Natural killer cell (primary cell): ENCODE results near the gene CD63. TPM values are rescaled to one million over a fixed set of nuclear protein-coding genes. Genes with fewer than 3 reads are reported as not detected.

ENCODE experiments used
- ATAC-seq, 3 donors: fragments of 150-1000 bp in 2 of 3; fragments of 200-7000 bp in 1 of 3; cut with Tn5 transposase; 1 replicate in 1 of 3; 2 replicates in 2 of 3; pipeline ENCODE4 v1.10.0; 2021; ENCODE audit warnings: mild to moderate bottlenecking in 2 of 3, moderate library complexity in 2 of 3
- DNase-seq, 2 donors: peaks; one replicate each; pipeline versions ENCODE4 v3.0.0 to v3.0.0-alpha.2; 2013 to 2021; ENCODE audit warnings: mixed read lengths in 1 of 2
- H3K27ac ChIP-seq: one replicate; pipeline ENCODE4 v1.5.1; 2013; ENCODE audit warnings: mild to moderate bottlenecking, low read length
- H3K27me3 ChIP-seq: one replicate; pipeline ENCODE4 v1.6.1; 2013; ENCODE audit warnings: low read length; ENCODE audit not compliant: control insufficient read depth, insufficient read depth
- H3K36me3 ChIP-seq: one replicate; pipeline ENCODE4 v1.6.1; 2013; ENCODE audit warnings: low read length; ENCODE audit not compliant: control insufficient read depth, insufficient read depth
- H3K4me1 ChIP-seq: one replicate; pipeline ENCODE4 v1.6.1; 2013; ENCODE audit warnings: low read length; ENCODE audit not compliant: control insufficient read depth, insufficient read depth
- H3K4me3 ChIP-seq: one replicate; pipeline ENCODE4 v1.5.1; 2013; ENCODE audit warnings: low read length
- H3K9me3 ChIP-seq: one replicate; pipeline ENCODE4 v1.6.1; 2013; ENCODE audit warnings: low read length; ENCODE audit not compliant: control insufficient read depth, insufficient read depth
- H3K27ac Mint-ChIP-seq, 2 donors: one replicate each; pipeline ENCODE4 v1.8.0; 2022; ENCODE audit warnings: mild to moderate bottlenecking in 2 of 2, mixed read lengths in 2 of 2, moderate library complexity in 1 of 2
- H3K27me3 Mint-ChIP-seq, 2 donors: one replicate each; pipeline ENCODE4 v1.8.0; 2022; ENCODE audit warnings: low read depth in 2 of 2, mixed read lengths in 2 of 2
- H3K36me3 Mint-ChIP-seq: one replicate; pipeline ENCODE4 v1.8.0; 2022; ENCODE audit warnings: mixed read lengths
- H3K4me1 Mint-ChIP-seq, 2 donors: one replicate each; pipeline ENCODE4 v1.8.0; 2022; ENCODE audit warnings: mixed read lengths in 2 of 2
- H3K4me3 Mint-ChIP-seq: one replicate; pipeline ENCODE4 v1.8.0; 2022; ENCODE audit warnings: mild to moderate bottlenecking, moderate library complexity, mixed read lengths
- H3K9me3 Mint-ChIP-seq, 2 donors: one replicate each; pipeline ENCODE4 v1.8.0; 2022; ENCODE audit warnings: mixed read lengths in 2 of 2
- WGBS: methylation state at CpG from one replicate; pipeline ENCODE4 v1.1.7; 2013; ENCODE audit warnings: missing lambda C conversion rate; ENCODE audit not compliant: insufficient coverage; 5-methylcytosine and 5-hydroxymethylcytosine counted together
- intact Hi-C: fragments of 100-400 bp; cut with micrococcal nuclease; formaldehyde crosslinking; loops from one replicate; pipeline ENCODE4 v1.14.2; 2022
- total RNA-seq, 4 donors: library from RNA; stranded (reverse); fragments of 120-200 nt in 1 of 4; gene quantifications; one replicate each; pipeline versions ENCODE4 v1.2.3 to v1.2.4, GENCODE V29; 2013 to 2022
- TF ChIP-seq, protein P1 (sequence below): fragments of 200-600 bp; IDR thresholded peaks from one replicate; pipeline ENCODE4 v1.8.0; 2022; ENCODE audit warnings: antibody characterized with exemption

CD63 gene
- total RNA-seq, 3 donors from 2014 or later (not counting 1 experiment from before 2014, with no cell fraction given), result 296 to 441 (median 319) TPM

DNA sequence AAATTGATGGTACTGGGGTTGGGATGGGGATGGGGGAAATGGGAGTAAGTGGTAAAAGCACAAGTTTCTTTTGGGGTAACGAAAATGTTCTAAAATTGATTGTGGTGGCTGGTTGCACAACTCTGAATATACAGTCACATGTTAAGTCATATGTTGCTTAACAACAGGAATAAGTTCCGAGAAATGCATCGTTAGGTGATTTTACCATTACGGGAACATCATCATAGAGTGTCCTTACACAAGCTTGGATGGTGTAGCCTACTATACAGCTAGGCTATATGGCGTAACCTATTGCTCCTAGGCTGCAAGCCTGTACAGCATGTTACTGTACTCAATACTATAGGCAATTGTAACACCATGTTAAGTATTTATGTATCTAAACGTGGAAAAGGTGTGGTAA lies 52.1 kb downstream of the CD63 start:
- Mint-ChIP-seq H3K4me3 (no peak overlapping the region), H3K27ac (no peak overlapping the region), H3K36me3 (no peaks in the 10 kb centered on the region), H3K9me3 (no peaks in the 10 kb centered on the region), H3K4me1 (peaks cover 0 to 10% of the 10 kb centered on the region in 2 donors), H3K27me3 (peaks cover 10 to 15% of the 10 kb centered on the region in 2 donors)
- H3K27ac ChIP-seq, result no peak overlapping the region
- no peak for DNase-seq
- peaks cover 7% of the 10 kb centered on the region for H3K4me1 ChIP-seq
- WGBS, result 96% methylated on average over 5 of the region's 6 CpGs
- TF ChIP-seq, protein P1, sequence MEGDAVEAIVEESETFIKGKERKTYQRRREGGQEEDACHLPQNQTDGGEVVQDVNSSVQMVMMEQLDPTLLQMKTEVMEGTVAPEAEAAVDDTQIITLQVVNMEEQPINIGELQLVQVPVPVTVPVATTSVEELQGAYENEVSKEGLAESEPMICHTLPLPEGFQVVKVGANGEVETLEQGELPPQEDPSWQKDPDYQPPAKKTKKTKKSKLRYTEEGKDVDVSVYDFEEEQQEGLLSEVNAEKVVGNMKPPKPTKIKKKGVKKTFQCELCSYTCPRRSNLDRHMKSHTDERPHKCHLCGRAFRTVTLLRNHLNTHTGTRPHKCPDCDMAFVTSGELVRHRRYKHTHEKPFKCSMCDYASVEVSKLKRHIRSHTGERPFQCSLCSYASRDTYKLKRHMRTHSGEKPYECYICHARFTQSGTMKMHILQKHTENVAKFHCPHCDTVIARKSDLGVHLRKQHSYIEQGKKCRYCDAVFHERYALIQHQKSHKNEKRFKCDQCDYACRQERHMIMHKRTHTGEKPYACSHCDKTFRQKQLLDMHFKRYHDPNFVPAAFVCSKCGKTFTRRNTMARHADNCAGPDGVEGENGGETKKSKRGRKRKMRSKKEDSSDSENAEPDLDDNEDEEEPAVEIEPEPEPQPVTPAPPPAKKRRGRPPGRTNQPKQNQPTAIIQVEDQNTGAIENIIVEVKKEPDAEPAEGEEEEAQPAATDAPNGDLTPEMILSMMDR, result no peak
- H3K27me3 ChIP-seq, result peaks cover 3% of the 10 kb centered on the region
- intact Hi-C loops, result no loop called here
- no peaks in the 10 kb centered on the region for H3K9me3 ChIP-seq
- ATAC-seq, result peak in 1 of 3 donors; percentile 43
- no peaks in the 10 kb centered on the region for H3K36me3 ChIP-seq
- no peak overlapping the region for H3K4me3 ChIP-seq

- peaks cover 0 to 5% of the 10 kb centered on the region in 2 donors for H3K27me3 Mint-ChIP-seq
- no peak for DNase-seq
- intact Hi-C loops, result no loop called here
- Histone ChIP-seq H3K27ac (no peak overlapping the region), H3K36me3 (no peaks in the 10 kb centered on the region), H3K4me1 (no peaks in the 10 kb centered on the region), H3K27me3 (no peaks in the 10 kb centered on the region), H3K4me3 (no peak overlapping the region), H3K9me3 (no peaks in the 10 kb centered on the region)
- no peaks in the 10 kb centered on the region for H3K36me3 Mint-ChIP-seq
- H3K4me3 Mint-ChIP-seq, result no peak overlapping the region
- 88% methylated on average over 8 of the region's 8 CpGs for WGBS
- no peak overlapping the region for H3K27ac Mint-ChIP-seq
- TF ChIP-seq, protein P1, result no peak
- no peaks in the 10 kb centered on the region for H3K9me3 Mint-ChIP-seq
- H3K4me1 Mint-ChIP-seq, result no peaks in the 10 kb centered on the region
- ATAC-seq, result no peak
Observed at GRCh38 chr12:55675666-55676065, 53.1 kb downstream of the CD63 start.

Other genes starting within 250 kb of the CD63 start
- gene OR6C68, start 236.6 kb downstream of the CD63 start, total RNA-seq, result not detected
- gene OR6C4, start 179.4 kb downstream of the CD63 start, total RNA-seq, result not detected
- under 1 TPM; 0.23 to 0.55 (median 0.33) TPM for gene OR2AP1, start 156.5 kb downstream of the CD63 start, total RNA-seq
- not detected for gene OR10P1, start 92.1 kb downstream of the CD63 start, total RNA-seq
- gene ITGA7, start 21.1 kb downstream of the CD63 start, total RNA-seq, result 1 to 10 TPM; 2.8 to 4.6 (median 4.3) TPM
- gene BLOC1S1, start 13.0 kb downstream of the CD63 start, total RNA-seq, result 10 to 100 TPM; 75.8 to 83.7 (median 81.0) TPM
- 10 to 100 TPM in 2 of 3 donors, 1 to 10 TPM in 1; 9.6 to 19.0 (median 10.1) TPM for gene RDH5, start 8.6 kb downstream of the CD63 start, total RNA-seq
- 10 to 100 TPM in 2 of 3 donors, 1 to 10 TPM in 1; 9.2 to 12.1 (median 10.2) TPM for gene GDF11, start 14.1 kb upstream of the CD63 start, total RNA-seq
- 10 to 100 TPM; 50.5 to 57.0 (median 51.2) TPM for gene SARNP, start 88.7 kb upstream of the CD63 start, total RNA-seq
- gene ORMDL2, start 89.0 kb upstream of the CD63 start, total RNA-seq, result 10 to 100 TPM; 21.3 to 36.3 (median 23.1) TPM
- gene DNAJC14, start 100.6 kb upstream of the CD63 start, total RNA-seq, result 10 to 100 TPM; 27.7 to 37.3 (median 34.4) TPM
- gene MMP19, start 113.9 kb upstream of the CD63 start, total RNA-seq, result under 1 TPM in 2 of 3 donors, not detected in 1; 0.45 to 0.88 TPM
- 10 to 100 TPM; 18.5 to 21.2 (median 19.1) TPM for gene PYM1, start 198.9 kb upstream of the CD63 start, total RNA-seq
- gene DGKA, start 202.2 kb upstream of the CD63 start, total RNA-seq, result 100 to 1,000 TPM; 137 to 145 (median 142) TPM
- under 1 TPM in 1 of 3 donors, not detected in 2; 0.35 TPM for gene PMEL, start 237.0 kb upstream of the CD63 start, total RNA-seq
- 10 to 100 TPM; 19.5 to 27.3 (median 27.3) TPM for gene CDK2, start 237.8 kb upstream of the CD63 start, total RNA-seq
- gene RAB5B, start 245.1 kb upstream of the CD63 start, total RNA-seq, result 10 to 100 TPM; 69.4 to 80.0 (median 78.2) TPM